Coronary artery (tissue), 2 donors: ENCODE data around the gene TM4SF18.

ENCODE experiments used
- DNase-seq: peaks from one replicate; pipeline ENCODE4 v3.0.0-alpha.2; 2017; ENCODE audit warnings: low spot score
- H3K27ac ChIP-seq, 2 donors: fragments of 200-600 bp; sonication (generic); one replicate each; pipeline ENCODE4 v1.5.1; 2016 to 2019
- H3K4me3 ChIP-seq: fragments of 200-600 bp; sonication (generic); 2 replicates; pipeline ENCODE4 v1.5.1; 2016; ENCODE audit warnings: mild to moderate bottlenecking, moderate library complexity
- TF ChIP-seq, protein P1 (sequence below): fragments of 200-600 bp; sonication (generic); IDR thresholded peaks from one replicate; pipeline ENCODE4 v1.5.1; 2019; ENCODE audit warnings: antibody characterized with exemption

The TM4SF18 gene

DNA sequence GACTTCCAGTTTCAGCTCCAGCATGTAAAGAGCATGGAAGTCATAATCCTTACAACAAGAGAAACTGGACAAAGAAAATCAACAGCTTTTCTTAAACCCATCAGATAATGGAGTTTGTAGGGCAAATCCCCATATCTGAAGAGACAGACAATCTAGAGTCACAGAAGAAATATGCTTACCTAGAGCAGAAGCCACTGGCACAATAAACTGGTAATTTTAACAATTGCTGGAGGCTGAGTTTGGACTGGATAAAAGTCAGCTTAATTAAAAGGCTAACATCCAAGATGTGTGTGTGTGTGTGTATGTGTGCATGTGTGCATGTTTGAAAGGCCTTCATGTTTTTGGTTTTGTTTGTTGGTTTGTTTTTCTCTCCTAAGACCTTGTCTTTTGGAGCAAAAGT is 50.6 kb downstream of the TM4SF18 start:
- no peak overlapping the region for H3K27ac ChIP-seq
- DNase-seq: no peak
- TF ChIP-seq, protein P1, sequence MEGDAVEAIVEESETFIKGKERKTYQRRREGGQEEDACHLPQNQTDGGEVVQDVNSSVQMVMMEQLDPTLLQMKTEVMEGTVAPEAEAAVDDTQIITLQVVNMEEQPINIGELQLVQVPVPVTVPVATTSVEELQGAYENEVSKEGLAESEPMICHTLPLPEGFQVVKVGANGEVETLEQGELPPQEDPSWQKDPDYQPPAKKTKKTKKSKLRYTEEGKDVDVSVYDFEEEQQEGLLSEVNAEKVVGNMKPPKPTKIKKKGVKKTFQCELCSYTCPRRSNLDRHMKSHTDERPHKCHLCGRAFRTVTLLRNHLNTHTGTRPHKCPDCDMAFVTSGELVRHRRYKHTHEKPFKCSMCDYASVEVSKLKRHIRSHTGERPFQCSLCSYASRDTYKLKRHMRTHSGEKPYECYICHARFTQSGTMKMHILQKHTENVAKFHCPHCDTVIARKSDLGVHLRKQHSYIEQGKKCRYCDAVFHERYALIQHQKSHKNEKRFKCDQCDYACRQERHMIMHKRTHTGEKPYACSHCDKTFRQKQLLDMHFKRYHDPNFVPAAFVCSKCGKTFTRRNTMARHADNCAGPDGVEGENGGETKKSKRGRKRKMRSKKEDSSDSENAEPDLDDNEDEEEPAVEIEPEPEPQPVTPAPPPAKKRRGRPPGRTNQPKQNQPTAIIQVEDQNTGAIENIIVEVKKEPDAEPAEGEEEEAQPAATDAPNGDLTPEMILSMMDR: no peak

DNA sequence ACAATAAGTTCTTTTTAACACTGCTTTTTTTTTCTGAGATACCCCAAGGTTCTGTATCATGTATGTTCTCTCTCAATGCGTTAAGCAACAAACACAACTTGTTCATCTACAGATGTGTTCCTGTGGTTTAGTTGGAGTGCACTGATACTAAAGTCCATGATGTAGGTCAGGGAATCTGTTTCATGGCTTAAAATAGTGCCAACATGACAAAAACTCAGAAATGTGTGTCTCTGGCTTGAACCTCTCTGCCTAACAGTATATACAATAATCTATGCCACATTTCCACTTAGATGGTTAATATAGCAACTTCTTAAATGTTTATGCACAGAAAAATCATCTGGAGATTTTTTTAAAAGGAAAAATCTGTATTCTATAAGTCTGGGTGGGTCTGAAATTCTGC is 51.1 kb downstream of the TM4SF18 start:
- Histone ChIP-seq H3K4me3 (no peak overlapping the region), H3K27ac (no peak overlapping the region)
- TF ChIP-seq, protein P1: no peak
- DNase-seq: no peak

More for the DNA sequence above, 50.6 kb downstream of the TM4SF18 start:
- H3K4me3 ChIP-seq: no peak overlapping the region

GRCh38 chr3:149280671-149281349 is 52.6 kb downstream of the TM4SF18 start:
- TF ChIP-seq, protein P1: no peak
- Histone ChIP-seq H3K27ac (no peak overlapping the region), H3K4me3 (no peak overlapping the region)
- DNase-seq: no peak

- Histone ChIP-seq H3K4me3 (no peak overlapping the region), H3K27ac (no peak overlapping the region)
- TF ChIP-seq, protein P1: no peak
- no peak for DNase-seq
Measured at GRCh38 chr3:149278911-149279310, 54.5 kb downstream of the TM4SF18 start.

DNA sequence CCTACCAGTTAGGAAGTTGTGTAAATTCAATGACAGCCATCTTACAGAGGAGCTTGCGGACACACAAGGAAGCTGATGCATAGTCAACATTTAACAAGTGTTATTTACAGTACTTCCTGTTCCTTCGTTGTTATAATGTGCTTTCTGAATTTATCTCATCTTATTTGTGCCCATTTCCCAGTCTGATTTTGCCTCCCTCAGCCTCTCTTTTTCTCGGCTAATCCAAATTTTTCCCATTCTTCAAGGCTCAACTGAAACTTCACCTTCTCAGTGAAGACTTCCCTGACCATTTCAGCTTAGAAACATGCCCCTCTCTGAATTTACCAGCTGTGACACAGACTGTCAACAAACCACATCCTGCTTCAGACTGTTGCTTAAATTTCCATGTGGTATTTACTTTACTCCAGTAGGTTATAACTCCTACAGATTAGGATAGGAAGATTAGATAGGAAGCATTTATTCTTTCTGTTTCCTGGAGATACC is 56.1 kb downstream of the TM4SF18 start:
- TF ChIP-seq, protein P1: no peak
- H3K4me3 ChIP-seq: no peak overlapping the region
- H3K27ac ChIP-seq: no peak overlapping the region
- no peak for DNase-seq

- Histone ChIP-seq H3K4me3 (no peak overlapping the region), H3K27ac (no peak overlapping the region)
- TF ChIP-seq, protein P1: no peak
- no peak for DNase-seq
Measured at GRCh38 chr3:149276619-149277018, 56.8 kb downstream of the TM4SF18 start.

GRCh38 chr3:149274220-149274619 is 59.2 kb downstream of the TM4SF18 start:
- H3K27ac ChIP-seq: peak overlapping the region in 1 of 2 donors; percentile 23
- no peak overlapping the region for H3K4me3 ChIP-seq
- no peak for DNase-seq
- TF ChIP-seq, protein P1: no peak
